HCT116 (cell line): ENCODE results near the gene ADRM1. TPM values are rescaled to one million over a fixed set of nuclear protein-coding genes. Genes with fewer than 3 reads are reported as not detected.

ENCODE experiments used
- ATAC-seq: fragments of 200-7000 bp; cut with Tn5 transposase; 2 replicates; pipeline ENCODE4 v1.9.1; 2020; ENCODE audit warnings: mild to moderate bottlenecking, moderate library complexity
- BruUV-seq: library from RNA; stranded (reverse); fragments of 400-500 nt; replicated peaks from 2 replicates; lab custom pipeline; 2021; lab: Mats Ljungman, UMichigan
- CTCF ChIA-PET: fragments of 300-600 bp; sonication (Branson Sonifier 250); formaldehyde crosslinking; loops from one replicate; lab custom pipeline; 2021; ENCODE audit warnings: antibody characterized with exemption; lab: Charles Lee
- POLR2A ChIA-PET: fragments of 300-600, 350-600 bp; sonication (Branson Sonifier 250); formaldehyde crosslinking; loops from one replicate; lab custom pipeline; 2021; ENCODE audit warnings: antibody characterized with exemption; lab: Charles Lee
- RAD21 ChIA-PET, 2 experiments: fragments of 300-600 bp; sonication (Branson Sonifier 250); formaldehyde crosslinking; loops; one replicate each; lab custom pipeline; 2023; ENCODE audit warnings: low total read pairs in 2 of 2; ENCODE audit not compliant: uncharacterized antibody in 2 of 2, unreplicated experiment in 2 of 2, low non-redundant PET in 1 of 2; lab: Charles Lee
- DNase-seq: peaks from one replicate; pipeline ENCODE4 v3.0.0-alpha.2; 2010; ENCODE audit warnings: low read depth, low spot score
- H2AFZ ChIP-seq: fragments of 200-600 bp; shearing (Covaris generic), sonication (generic); 2 replicates; pipeline ENCODE4 v1.6.1; 2017; ENCODE audit warnings: low read depth, mixed run types, mixed read lengths, antibody characterized with exemption, low read length; ENCODE audit not compliant: poor library complexity, severe bottlenecking
- H3K27ac ChIP-seq: 2 replicates; pipeline ENCODE4 v1.5.1; 2012; ENCODE audit warnings: low read depth, low read length
- H3K27me3 ChIP-seq: fragments of 200-600 bp; sonication (generic); 2 replicates; pipeline ENCODE4 v1.6.1; 2016; ENCODE audit warnings: mixed run types, low read length, mixed read lengths; ENCODE audit not compliant: insufficient read depth
- H3K36me3 ChIP-seq, 2 experiments: fragments of 200-500 bp in 1 of 2; fragments of 200-600 bp in 1 of 2; sonication (Bioruptor generic) in 1 of 2; sonication (generic) in 1 of 2; 2 replicates each; pipeline versions ENCODE4 v1.5.1 to v1.6.1; 2014 to 2016; ENCODE audit warnings: low read length in 2 of 2, inconsistent platforms in 1 of 2, mixed read lengths in 1 of 2, mixed run types in 1 of 2; ENCODE audit not compliant: insufficient read depth in 2 of 2, control insufficient read depth in 1 of 2
- H3K4me1 ChIP-seq, 2 experiments: fragments of 200-600 bp in 1 of 2; sonication (generic) in 1 of 2; 2 replicates each; pipeline versions ENCODE4 v1.5.1 to v1.6.1; 2012 to 2017; ENCODE audit warnings: low read length in 2 of 2, inconsistent platforms in 1 of 2, mild to moderate bottlenecking in 1 of 2, mixed read lengths in 1 of 2, mixed run types in 1 of 2, moderate library complexity in 1 of 2; ENCODE audit not compliant: insufficient read depth in 2 of 2, control insufficient read depth in 1 of 2
- H3K4me2 ChIP-seq: fragments of 200-600 bp; sonication (generic); 2 replicates; pipeline ENCODE4 v1.6.1; 2017; ENCODE audit warnings: mixed run types, low read length, mixed read lengths
- H3K4me3 ChIP-seq, 2 experiments: fragments of 200-600 bp in 1 of 2; sonication (generic) in 1 of 2; replicated peaks in 1 of 2; 2 replicates each; pipeline ENCODE4 v1.5.1; 2011 to 2016; ENCODE audit warnings: low read length in 2 of 2, control low read depth in 1 of 2, low read depth in 1 of 2, mild to moderate bottlenecking in 1 of 2, mixed read lengths in 1 of 2, mixed run types in 1 of 2
- H3K79me2 ChIP-seq: fragments of 200-600 bp; sonication (generic); 2 replicates; pipeline ENCODE4 v1.6.1; 2017; ENCODE audit warnings: mild to moderate bottlenecking, mixed run types, low read length, moderate library complexity, mixed read lengths; ENCODE audit not compliant: insufficient read depth
- H3K9ac ChIP-seq: fragments of 200-600 bp; sonication (generic); 2 replicates; pipeline ENCODE4 v1.6.1; 2016; ENCODE audit warnings: low read length, mixed read lengths
- H3K9me2 ChIP-seq: fragments of 200-600 bp; sonication (generic), shearing (Covaris generic); 2 replicates; pipeline ENCODE4 v1.6.1; 2017; ENCODE audit warnings: mixed run types, mild to moderate bottlenecking, moderate library complexity; ENCODE audit not compliant: insufficient read depth
- H3K9me3 ChIP-seq, 2 experiments: fragments of 200-500 bp in 1 of 2; fragments of 200-600 bp in 1 of 2; sonication (Bioruptor generic) in 1 of 2; sonication (generic) in 1 of 2; 2 replicates each; pipeline ENCODE4 v1.6.1; 2014 to 2017; ENCODE audit warnings: low read length in 2 of 2, mixed read lengths in 2 of 2, inconsistent platforms in 1 of 2, low read depth in 1 of 2, mild to moderate bottlenecking in 1 of 2, mixed run types in 1 of 2, moderate library complexity in 1 of 2; ENCODE audit not compliant: control insufficient read depth in 1 of 2, insufficient read depth in 1 of 2
- H4K20me1 ChIP-seq: fragments of 200-600 bp; sonication (generic), shearing (Covaris generic); 2 replicates; pipeline ENCODE4 v1.6.1; 2017; ENCODE audit warnings: mixed run types, mild to moderate bottlenecking, moderate library complexity; ENCODE audit not compliant: insufficient read depth
- CBX3 ChIP-seq: IDR thresholded peaks from 2 replicates; pipeline ENCODE4 v1.6.1; 2012; ENCODE audit warnings: low read depth
- CTCF ChIP-seq, 3 experiments: fragments of 200-600 bp in 1 of 3; sonication (generic) in 1 of 3; IDR thresholded peaks in 2 of 3; conservative IDR thresholded peaks in 1 of 3; 2 replicates each; pipeline ENCODE4 v1.5.1; 2012 to 2017; ENCODE audit warnings: low read depth in 2 of 3, low read length in 2 of 3, antibody characterized with exemption in 1 of 3, borderline replicate concordance in 1 of 3, control low read depth in 1 of 3, mild to moderate bottlenecking in 1 of 3, mixed read lengths in 1 of 3, mixed run types in 1 of 3, moderate library complexity in 1 of 3; ENCODE audit not compliant: insufficient read depth in 1 of 3
- EGR1 ChIP-seq: IDR thresholded peaks from 2 replicates; pipeline ENCODE4 v1.6.1; 2012; ENCODE audit warnings: low read depth
- ELF1 ChIP-seq: IDR thresholded peaks from 2 replicates; pipeline ENCODE4 v1.6.1; 2012; ENCODE audit warnings: low read depth, borderline replicate concordance
- EZH2 ChIP-seq: fragments of 200-600 bp; sonication (generic); IDR thresholded peaks from 2 replicates; pipeline ENCODE4 v1.6.1; 2017; ENCODE audit warnings: antibody characterized with exemption, mixed run types
- EZH2phosphoT487 ChIP-seq: fragments of 200-600 bp; IDR thresholded peaks from 2 replicates; pipeline ENCODE4 v1.6.1; 2018; ENCODE audit warnings: antibody characterized with exemption, borderline replicate concordance
- JUND ChIP-seq: IDR thresholded peaks from 2 replicates; pipeline ENCODE4 v1.6.1; 2012
- POLR2A ChIP-seq: IDR thresholded peaks from 2 replicates; pipeline ENCODE4 v1.7.0; 2011; ENCODE audit warnings: borderline replicate concordance; ENCODE audit not compliant: insufficient read depth, insufficient read length; ENCODE audit errors: extremely low read depth
- POLR2AphosphoS5 ChIP-seq: IDR thresholded peaks from 2 replicates; pipeline ENCODE4 v1.6.1; 2011; ENCODE audit warnings: mild to moderate bottlenecking, low read depth, low read length, moderate library complexity
- REST ChIP-seq: IDR thresholded peaks from 2 replicates; pipeline ENCODE4 v1.6.1; 2012; ENCODE audit warnings: low read depth
- SIN3A ChIP-seq: IDR thresholded peaks from 2 replicates; pipeline ENCODE4 v1.6.1; 2012; ENCODE audit warnings: low read depth
- SP1 ChIP-seq: IDR thresholded peaks from 2 replicates; pipeline ENCODE4 v1.6.1; 2012; ENCODE audit warnings: low read depth
- SRF ChIP-seq: IDR thresholded peaks from 2 replicates; pipeline ENCODE4 v1.6.1; 2012; ENCODE audit warnings: low read depth
- TCF7L2 ChIP-seq: IDR thresholded peaks from 2 replicates; pipeline ENCODE4 v1.7.0; 2011; ENCODE audit warnings: borderline replicate concordance, inconsistent platforms; ENCODE audit not compliant: insufficient read depth, insufficient read length; ENCODE audit errors: extremely low read depth
- YY1 ChIP-seq: IDR thresholded peaks from 2 replicates; pipeline ENCODE4 v1.6.1; 2011; ENCODE audit warnings: low read length, low read depth, moderate library complexity, mild to moderate bottlenecking; ENCODE audit not compliant: insufficient replicate concordance; ENCODE audit errors: extremely low read depth
- ZFX ChIP-seq: fragments of 450-650 bp; IDR thresholded peaks from 2 replicates; pipeline ENCODE4 v1.6.1; 2017
- ZNF274 ChIP-seq: fragments of 200-500 bp; sonication (Bioruptor generic); IDR thresholded peaks from 2 replicates; pipeline ENCODE4 v1.6.1; 2014; ENCODE audit warnings: mild to moderate bottlenecking, low read depth, low read length, inconsistent platforms
- intact Hi-C: fragments of 100-400 bp; cut with micrococcal nuclease; formaldehyde crosslinking; loops from 2 replicates; pipeline ENCODE4 v1.10.0; 2022
- total RNA-seq: library from RNA; stranded (reverse); gene quantifications from one replicate; pipeline ENCODE4 v1.2.1, GENCODE V29; 2021; ENCODE audit not compliant: unreplicated experiment

The ADRM1 gene
- total RNA-seq, 1 experiment from 2014 or later: 158 TPM

GRCh38 chr20:62293946-62294345 is 8.9 kb upstream of the ADRM1 start:
- Histone ChIP-seq H4K20me1 (no peaks in the 10 kb centered on the region), H2AFZ (no peak overlapping the region), H3K27me3 (no peaks in the 10 kb centered on the region), H3K9ac (no peak overlapping the region), H3K27ac (no peak overlapping the region), H3K4me3 (no peak overlapping the region), H3K9me3 (no peaks in the 10 kb centered on the region), H3K36me3 (peaks cover 5 to 6% of the 10 kb centered on the region in 2 experiments; a peak in 1 of 4 replicates), H3K9me2 (no peaks in the 10 kb centered on the region), H3K79me2 (no peaks in the 10 kb centered on the region), H3K4me1 (no peaks in the 10 kb centered on the region), H3K4me2 (no peak overlapping the region)
- ChIA-PET POLR2A (no interaction called here), CTCF (no interaction called here), RAD21 (no interaction called here)
- BruUV-seq: no TSS peak
- TF ChIP-seq ZNF274 (no peak), TCF7L2 (no peak), CTCF (IDR thresholded peaks at IDR 0.05 in 2 of 3, conservative IDR thresholded peaks at IDR 0.05 in 1 of 3; ENCODE audit: borderline replicate concordance in 1 of 3, insufficient read depth in 1 of 3, low read depth in 2 of 3, low read length in 2 of 3) (no peak), SP1 (no peak), EGR1 (no peak), POLR2A (no peak), SRF (no peak), POLR2AphosphoS5 (no peak), JUND (no peak), EZH2phosphoT487 (no peak), SIN3A (no peak), ELF1 (no peak), EZH2 (no peak), CBX3 (no peak), ZFX (no peak), REST (no peak), YY1 (no peak)
- DNase-seq (no peak), ATAC-seq (no peak)
- intact Hi-C loops: no loop called here
